Activated CD4-positive, alpha-beta T cell treated with anti-CD3 and anti-CD28 coated beads, Interleukin-2, Interleukin-4, amounts not matched to agents 100 ng/mL and 50 ng/mL, durations not matched to agents 16 hours and 8 hours (primary cell): Measurements from ENCODE around the gene KERA.

Source experiments
- DNase-seq: peaks from one replicate; pipeline ENCODE4 v3.0.0-alpha.2; 2020; ENCODE audit warnings: low spot score

The KERA gene

GRCh38 chr12:91009319-91009950 lies 48.4 kb downstream of the KERA start:
- no peak for DNase-seq

- DNase-seq = peak; percentile 34
Observed at GRCh38 chr12:91007531-91008290, 50.1 kb downstream of the KERA start.

GRCh38 chr12:91004872-91005271 lies 53.0 kb downstream of the KERA start, which contains the start of gene EPYC:
EPYC (minus strand) TSS chr12:91004972; CDS start chr12:91002565, 2,407 bp downstream.
- DNase-seq = no peak

- no peak for DNase-seq
Observed at GRCh38 chr12:91003737-91004136, 54.1 kb downstream of the KERA start.

GRCh38 chr12:91001306-91001705 lies 56.5 kb downstream of the KERA start:
- no peak for DNase-seq
